GM10266 (cell line): ENCODE measurements around the gene RAB17.

Experiments used
- DNase-seq: peaks from one replicate; pipeline ENCODE4 v3.0.0; 2012; ENCODE audit errors: extremely low spot score
- TF ChIP-seq, protein P1 (sequence below): IDR thresholded peaks from 2 replicates; pipeline ENCODE4 v1.5.1; 2012; ENCODE audit warnings: mild to moderate bottlenecking, low read depth; ENCODE audit not compliant: control insufficient read depth, insufficient read depth; ENCODE audit errors: missing control alignments

The RAB17 gene

DNA sequence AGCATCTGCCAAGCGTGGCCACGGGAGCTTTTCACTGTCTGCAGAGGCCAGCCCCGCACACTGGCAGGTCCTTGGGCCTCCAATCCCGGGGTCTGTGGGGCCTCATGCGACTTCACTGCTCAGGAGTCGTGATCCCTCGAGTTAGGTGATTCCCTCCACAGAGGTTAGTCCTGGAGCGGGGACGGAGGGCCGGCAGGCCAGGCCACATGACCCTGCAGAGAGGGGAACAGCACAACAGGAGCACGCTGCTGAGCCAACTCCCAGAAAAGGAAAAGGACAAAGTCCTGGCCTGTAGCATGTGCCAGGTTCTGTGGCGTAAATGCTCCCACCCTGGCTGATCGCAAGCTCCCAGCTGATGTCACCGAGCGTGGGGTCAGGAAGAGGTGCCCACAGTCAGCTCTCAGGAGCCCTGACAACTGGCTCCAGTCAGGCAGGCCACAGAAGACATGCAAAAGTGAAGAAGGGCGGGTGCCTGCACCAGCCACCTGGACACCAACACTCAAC is 39.4 kb downstream of the RAB17 start:
- no peak for DNase-seq
- TF ChIP-seq, protein P1, sequence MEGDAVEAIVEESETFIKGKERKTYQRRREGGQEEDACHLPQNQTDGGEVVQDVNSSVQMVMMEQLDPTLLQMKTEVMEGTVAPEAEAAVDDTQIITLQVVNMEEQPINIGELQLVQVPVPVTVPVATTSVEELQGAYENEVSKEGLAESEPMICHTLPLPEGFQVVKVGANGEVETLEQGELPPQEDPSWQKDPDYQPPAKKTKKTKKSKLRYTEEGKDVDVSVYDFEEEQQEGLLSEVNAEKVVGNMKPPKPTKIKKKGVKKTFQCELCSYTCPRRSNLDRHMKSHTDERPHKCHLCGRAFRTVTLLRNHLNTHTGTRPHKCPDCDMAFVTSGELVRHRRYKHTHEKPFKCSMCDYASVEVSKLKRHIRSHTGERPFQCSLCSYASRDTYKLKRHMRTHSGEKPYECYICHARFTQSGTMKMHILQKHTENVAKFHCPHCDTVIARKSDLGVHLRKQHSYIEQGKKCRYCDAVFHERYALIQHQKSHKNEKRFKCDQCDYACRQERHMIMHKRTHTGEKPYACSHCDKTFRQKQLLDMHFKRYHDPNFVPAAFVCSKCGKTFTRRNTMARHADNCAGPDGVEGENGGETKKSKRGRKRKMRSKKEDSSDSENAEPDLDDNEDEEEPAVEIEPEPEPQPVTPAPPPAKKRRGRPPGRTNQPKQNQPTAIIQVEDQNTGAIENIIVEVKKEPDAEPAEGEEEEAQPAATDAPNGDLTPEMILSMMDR = no peak

DNA sequence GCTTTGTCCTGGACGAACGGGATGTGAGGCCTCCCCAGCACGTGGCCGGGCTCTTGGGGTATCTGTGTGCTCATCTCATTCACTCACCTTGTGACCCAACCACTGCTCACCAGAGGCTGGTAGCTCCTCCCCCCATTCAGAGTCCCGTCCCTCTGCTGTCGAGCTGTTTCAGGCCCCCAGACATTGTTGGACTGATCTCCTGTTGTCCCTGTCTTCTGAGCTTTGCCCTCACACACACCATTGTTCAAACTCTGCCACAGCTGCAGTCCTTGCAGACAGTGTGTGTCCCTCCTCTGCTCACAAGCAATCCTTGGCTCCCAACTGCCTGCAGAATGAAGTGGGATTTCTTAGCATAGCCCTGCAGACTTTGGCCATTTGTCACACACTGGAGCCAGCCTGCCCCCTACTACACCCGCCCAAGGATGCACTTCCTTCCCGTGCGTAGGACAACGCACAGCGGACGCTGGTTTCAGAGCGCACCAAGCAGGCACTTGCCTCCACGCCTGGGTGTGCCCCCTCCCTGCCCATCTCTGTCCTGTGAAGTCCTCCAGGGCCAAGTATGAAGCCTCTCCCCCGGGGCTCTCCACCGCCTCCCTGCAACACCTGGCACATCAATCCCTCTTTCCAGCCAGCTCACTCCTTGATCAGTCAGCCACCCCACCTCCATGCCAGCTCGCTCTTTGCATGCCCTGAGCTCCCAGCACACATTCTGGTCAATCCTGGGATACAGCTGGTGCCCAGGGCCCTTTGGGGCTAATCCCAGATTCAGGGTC is 40.7 kb downstream of the RAB17 start:
- TF ChIP-seq, protein P1 = no peak
- DNase-seq = no peak

DNA sequence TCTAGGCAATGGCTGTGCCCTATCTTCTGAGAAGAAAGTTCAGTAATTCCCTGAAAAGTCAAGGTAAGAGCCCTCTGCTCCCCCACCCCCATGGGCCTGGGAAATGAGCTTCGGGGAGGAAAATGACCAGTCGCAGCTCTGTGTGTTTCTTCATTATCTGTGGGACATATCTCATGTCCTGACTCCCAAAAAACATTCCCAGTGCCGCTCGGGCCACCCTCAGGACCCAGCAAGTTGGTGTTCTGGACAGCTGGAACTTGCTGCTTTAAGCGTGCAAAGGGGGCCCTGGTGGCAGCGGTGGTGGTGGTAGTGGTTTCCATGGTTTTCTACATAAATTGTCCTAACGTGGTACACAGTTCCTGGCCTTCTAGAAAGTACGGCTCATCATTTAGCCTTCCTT is 41.3 kb downstream of the RAB17 start:
- no peak for DNase-seq
- TF ChIP-seq, protein P1 = no peak

DNA sequence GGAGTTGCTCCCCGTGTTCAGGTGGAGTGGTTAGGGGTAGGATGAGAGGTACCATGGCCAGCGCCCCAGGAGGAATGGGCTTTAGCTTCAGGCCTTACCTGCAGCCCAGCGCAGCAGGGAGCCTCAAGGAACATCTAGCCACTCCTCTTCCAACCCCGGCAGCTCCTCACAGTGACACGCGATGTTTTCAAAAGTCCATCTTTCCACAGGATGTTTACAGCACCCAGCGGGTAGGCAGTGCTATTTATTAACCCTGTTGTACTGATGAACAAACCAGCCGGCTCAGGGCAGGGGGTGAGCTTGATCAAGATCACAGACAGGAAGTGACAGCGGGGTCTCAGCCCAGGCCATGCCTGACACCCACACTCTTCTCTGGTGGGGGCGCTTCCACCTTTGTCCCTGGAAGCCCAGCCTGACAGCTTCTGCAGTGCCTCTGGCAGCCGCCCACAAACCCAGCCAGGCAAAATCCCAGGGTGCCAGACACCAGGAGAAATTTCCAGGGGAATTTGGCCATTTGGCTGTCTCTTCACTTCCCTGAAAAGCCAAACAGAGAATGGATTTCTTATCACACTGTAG is 42.6 kb downstream of the RAB17 start:
- DNase-seq = no peak

DNA sequence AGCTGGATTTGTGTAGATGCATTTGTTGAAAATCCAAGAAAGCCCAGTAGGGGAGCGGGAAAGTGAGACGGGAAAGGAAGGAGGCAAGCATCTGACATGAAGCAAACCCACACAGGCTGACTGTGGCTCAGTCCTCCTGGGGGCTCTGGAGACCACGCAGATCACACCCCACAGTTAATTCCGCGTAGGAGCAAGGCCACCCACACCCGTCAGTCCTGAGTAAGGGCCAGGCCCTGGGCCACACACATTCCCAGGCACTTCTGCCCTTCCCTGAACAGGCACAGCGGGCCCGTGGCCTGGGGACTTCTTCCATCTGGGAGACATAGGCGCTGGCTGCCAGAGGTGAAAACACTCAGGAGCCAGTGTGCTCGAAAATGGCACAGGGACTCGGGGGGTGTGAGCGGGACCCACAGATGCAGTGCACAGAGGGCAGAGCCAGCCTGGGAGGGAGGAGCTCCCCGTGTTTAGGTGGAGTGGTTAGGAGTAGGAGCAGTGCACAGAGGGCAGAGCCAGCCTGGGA is 43.6 kb downstream of the RAB17 start:
- no peak for DNase-seq
- TF ChIP-seq, protein P1 = no peak

More for the DNA sequence above, 42.6 kb downstream of the RAB17 start:
- TF ChIP-seq, protein P1 = no peak

DNA sequence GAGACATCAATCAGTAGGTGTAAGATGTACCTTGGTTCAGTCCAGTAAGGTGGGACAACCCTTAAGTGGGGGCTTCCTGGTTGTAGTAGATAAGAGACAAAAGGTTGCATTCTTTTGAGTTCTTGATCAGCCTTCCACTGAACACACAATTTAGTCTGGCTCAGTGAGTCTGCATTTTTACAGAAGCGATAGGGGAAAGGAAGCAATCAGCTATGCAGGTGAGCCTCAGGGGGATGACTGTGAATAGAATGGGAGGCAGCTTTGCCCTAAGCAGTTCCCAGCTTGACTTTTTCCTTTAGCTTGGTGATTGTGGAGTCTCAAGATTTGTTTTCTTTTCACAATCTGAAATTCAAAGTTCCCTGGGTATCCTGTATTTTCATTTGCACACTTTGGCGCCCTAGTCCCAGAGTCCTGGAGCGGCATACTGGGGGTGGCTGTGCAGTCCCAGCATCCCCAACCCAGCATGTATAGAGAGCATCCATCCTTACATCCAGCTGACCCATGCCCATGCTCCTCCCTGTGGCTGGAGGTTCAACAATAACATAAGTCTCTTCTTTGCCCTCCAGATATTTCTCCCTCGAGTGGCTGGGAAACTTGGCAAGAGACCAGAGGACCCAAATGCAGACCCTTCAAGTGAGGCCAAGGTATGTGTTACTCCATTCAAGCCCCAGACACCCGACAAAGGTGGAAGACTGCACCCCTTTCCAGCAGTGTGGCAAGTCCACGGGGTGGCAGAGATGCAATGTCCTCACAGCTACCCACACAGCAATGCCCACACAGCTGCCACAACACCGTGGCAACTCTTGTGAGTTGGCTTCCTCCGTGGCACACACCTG is 44.3 kb downstream of the RAB17 start:
- no peak for DNase-seq
- TF ChIP-seq, protein P1 = no peak
